OCI-LY3 (cell line): ENCODE data around the gene SPATA32.

ENCODE experiments used
- EZH2phosphoT487 ChIP-seq: fragments of 200-600 bp; shearing (Covaris generic); IDR thresholded peaks from 2 replicates; pipeline ENCODE4 v1.6.1; 2018; ENCODE audit warnings: antibody characterized with exemption, mixed run types, low read depth
- TF ChIP-seq, protein P1 (sequence below): fragments of 200-600, 300-600 bp; sonication (generic); IDR thresholded peaks from 2 replicates; pipeline ENCODE4 v1.5.1; 2014; ENCODE audit warnings: antibody characterized with exemption, low read length, low read depth

GRCh38 chr17:45251931-45252330 is 10.0 kb downstream of the SPATA32 start:
- TF ChIP-seq, protein P1, sequence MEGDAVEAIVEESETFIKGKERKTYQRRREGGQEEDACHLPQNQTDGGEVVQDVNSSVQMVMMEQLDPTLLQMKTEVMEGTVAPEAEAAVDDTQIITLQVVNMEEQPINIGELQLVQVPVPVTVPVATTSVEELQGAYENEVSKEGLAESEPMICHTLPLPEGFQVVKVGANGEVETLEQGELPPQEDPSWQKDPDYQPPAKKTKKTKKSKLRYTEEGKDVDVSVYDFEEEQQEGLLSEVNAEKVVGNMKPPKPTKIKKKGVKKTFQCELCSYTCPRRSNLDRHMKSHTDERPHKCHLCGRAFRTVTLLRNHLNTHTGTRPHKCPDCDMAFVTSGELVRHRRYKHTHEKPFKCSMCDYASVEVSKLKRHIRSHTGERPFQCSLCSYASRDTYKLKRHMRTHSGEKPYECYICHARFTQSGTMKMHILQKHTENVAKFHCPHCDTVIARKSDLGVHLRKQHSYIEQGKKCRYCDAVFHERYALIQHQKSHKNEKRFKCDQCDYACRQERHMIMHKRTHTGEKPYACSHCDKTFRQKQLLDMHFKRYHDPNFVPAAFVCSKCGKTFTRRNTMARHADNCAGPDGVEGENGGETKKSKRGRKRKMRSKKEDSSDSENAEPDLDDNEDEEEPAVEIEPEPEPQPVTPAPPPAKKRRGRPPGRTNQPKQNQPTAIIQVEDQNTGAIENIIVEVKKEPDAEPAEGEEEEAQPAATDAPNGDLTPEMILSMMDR, result no peak
- TF ChIP-seq EZH2phosphoT487, result no peak
